Measurements from ENCODE around the gene PLCH2.
"Not testable (repeated sequence)": the region's sequence is repeated elsewhere in the genome, so short reads cannot be mapped to it uniquely, and the experiment has no call there.

PLCH2 gene

DNA sequence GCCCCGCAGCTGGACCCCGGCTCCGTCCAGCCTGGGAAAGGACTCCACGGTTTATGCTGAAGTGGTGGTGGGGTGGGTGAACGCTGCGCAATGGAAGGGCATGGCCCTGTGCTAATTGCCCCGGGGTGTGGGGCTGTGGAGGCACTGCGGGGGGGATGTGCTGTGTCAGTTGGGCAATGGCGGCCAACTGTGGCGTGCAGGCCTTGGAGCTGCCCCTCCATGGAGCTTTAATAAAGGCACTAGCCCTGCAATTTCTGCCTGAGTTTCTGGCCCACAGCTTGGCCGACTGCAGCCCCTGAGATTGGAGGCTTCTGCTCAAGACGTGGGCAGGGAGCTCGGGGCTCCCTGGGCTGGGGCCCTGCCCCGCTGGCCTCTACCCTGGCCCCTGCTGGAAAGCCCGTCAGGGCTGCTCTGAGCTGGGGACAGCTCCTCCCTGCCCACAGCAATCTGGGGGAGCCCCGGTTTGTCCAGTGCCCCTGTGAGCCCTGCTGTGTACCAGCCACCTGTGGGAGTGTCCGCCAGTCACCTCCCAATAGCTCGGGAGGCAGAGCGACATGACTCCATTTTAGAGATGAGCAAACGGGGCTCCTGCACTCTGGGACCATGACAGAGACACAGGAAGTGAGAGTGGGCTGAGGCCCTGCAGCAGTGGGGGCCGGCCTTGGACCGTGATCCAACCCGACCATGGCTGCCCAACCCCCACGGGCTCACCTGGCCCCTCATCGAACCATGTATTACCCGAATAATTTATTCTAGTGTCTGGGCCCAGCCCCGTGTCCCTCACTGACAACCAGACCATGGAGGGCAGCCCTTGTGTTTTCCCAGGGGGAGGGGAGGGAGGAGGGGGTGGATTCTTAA lies 71.3 kb downstream of the PLCH2 start:
- Histone ChIP-seq H2AFZ (ENCODE audit: low read length) (no peak overlapping the region), H3K4me3 (ENCODE audit: low read depth, low read length, poor library complexity, severe bottlenecking) (peak overlapping the region; percentile 67), H3K4me1 (ENCODE audit: insufficient read depth, low read length, severe bottlenecking) (peaks cover 34% of the 10 kb centered on the region), H3K27ac (ENCODE audit: low read depth, low read length, poor library complexity, severe bottlenecking) (peak overlapping the region; percentile 89), H3K4me2 (ENCODE audit: low read length) (peak overlapping the region; percentile 77), H3K9me3 (ENCODE audit: low read length) (no peaks in the 10 kb centered on the region), H3K27me3 (ENCODE audit: insufficient read depth, low read length) (no peaks in the 10 kb centered on the region), H4K20me1 (ENCODE audit: insufficient read depth, low read length) (no peaks in the 10 kb centered on the region), H3K79me2 (ENCODE audit: insufficient read depth, low read length) (no peaks in the 10 kb centered on the region), H3K9ac (ENCODE audit: low read length) (peak overlapping the region; percentile 60), H3K9me2 (ENCODE audit: low read depth, low read length) (no peaks in the 10 kb centered on the region), H3F3A (ENCODE audit: insufficient read depth, low read length) (no peaks in the 10 kb centered on the region), H3K36me3 (ENCODE audit: insufficient read depth, low read length) (no peaks in the 10 kb centered on the region)
- TF ChIP-seq, protein P1, sequence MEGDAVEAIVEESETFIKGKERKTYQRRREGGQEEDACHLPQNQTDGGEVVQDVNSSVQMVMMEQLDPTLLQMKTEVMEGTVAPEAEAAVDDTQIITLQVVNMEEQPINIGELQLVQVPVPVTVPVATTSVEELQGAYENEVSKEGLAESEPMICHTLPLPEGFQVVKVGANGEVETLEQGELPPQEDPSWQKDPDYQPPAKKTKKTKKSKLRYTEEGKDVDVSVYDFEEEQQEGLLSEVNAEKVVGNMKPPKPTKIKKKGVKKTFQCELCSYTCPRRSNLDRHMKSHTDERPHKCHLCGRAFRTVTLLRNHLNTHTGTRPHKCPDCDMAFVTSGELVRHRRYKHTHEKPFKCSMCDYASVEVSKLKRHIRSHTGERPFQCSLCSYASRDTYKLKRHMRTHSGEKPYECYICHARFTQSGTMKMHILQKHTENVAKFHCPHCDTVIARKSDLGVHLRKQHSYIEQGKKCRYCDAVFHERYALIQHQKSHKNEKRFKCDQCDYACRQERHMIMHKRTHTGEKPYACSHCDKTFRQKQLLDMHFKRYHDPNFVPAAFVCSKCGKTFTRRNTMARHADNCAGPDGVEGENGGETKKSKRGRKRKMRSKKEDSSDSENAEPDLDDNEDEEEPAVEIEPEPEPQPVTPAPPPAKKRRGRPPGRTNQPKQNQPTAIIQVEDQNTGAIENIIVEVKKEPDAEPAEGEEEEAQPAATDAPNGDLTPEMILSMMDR (IDR thresholded peaks at IDR 0.05; ENCODE audit: low read length): no peak
- no peak for TF ChIP-seq EZH2 (IDR thresholded peaks at IDR 0.05; ENCODE audit: borderline replicate concordance, low read length)

DNA sequence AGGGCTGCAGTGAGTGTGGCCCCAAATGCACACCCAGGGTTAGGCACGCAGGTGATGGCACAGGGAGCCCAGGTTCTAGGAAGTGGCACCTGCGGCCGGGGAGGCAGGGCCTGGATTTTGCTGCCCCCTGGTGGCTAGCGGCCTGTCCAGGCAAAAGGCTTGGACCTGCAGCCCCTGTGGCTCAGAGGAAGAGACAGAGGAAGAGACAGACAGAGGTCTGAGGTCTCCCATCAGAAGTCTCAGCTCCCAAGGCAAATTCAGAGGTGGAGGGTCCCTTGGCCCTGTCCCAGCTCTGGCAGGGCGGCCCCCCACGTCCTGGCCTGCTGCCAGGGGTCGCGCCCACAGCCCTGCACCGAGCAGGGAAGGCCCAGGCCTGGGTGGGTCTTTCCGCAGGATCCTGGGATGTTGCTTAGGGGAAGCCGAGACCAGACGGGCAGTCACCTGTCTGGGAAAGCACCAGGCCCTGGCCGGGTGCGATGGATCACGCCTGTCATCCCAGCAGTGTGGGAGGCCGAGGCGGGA lies 72.0 kb downstream of the PLCH2 start:
- no peaks in the 10 kb centered on the region for H3K9me2 ChIP-seq (ENCODE audit: low read depth, low read length)
- H4K20me1 ChIP-seq (ENCODE audit: insufficient read depth, low read length): no peaks in the 10 kb centered on the region
- no peak for TF ChIP-seq EZH2 (IDR thresholded peaks at IDR 0.05; ENCODE audit: borderline replicate concordance, low read length)
- TF ChIP-seq, protein P1 (IDR thresholded peaks at IDR 0.05; ENCODE audit: low read length): peak; percentile 90
- no peaks in the 10 kb centered on the region for H3K36me3 ChIP-seq (ENCODE audit: insufficient read depth, low read length)
- H2AFZ ChIP-seq (ENCODE audit: low read length): no peak overlapping the region
- no peaks in the 10 kb centered on the region for H3K9me3 ChIP-seq (ENCODE audit: low read length)
- H3K27me3 ChIP-seq (ENCODE audit: insufficient read depth, low read length): no peaks in the 10 kb centered on the region
- peak overlapping the region; percentile 89 for H3K27ac ChIP-seq (ENCODE audit: low read depth, low read length, poor library complexity, severe bottlenecking)
- H3K4me1 ChIP-seq (ENCODE audit: insufficient read depth, low read length, severe bottlenecking): peaks cover 34% of the 10 kb centered on the region
- peak overlapping the region; percentile 60 for H3K9ac ChIP-seq (ENCODE audit: low read length)
- H3K79me2 ChIP-seq (ENCODE audit: insufficient read depth, low read length): no peaks in the 10 kb centered on the region
- H3F3A ChIP-seq (ENCODE audit: insufficient read depth, low read length): no peaks in the 10 kb centered on the region
- H3K4me2 ChIP-seq (ENCODE audit: low read length): peak overlapping the region; percentile 77
- peak overlapping the region; percentile 67 for H3K4me3 ChIP-seq (ENCODE audit: low read depth, low read length, poor library complexity, severe bottlenecking)

DNA sequence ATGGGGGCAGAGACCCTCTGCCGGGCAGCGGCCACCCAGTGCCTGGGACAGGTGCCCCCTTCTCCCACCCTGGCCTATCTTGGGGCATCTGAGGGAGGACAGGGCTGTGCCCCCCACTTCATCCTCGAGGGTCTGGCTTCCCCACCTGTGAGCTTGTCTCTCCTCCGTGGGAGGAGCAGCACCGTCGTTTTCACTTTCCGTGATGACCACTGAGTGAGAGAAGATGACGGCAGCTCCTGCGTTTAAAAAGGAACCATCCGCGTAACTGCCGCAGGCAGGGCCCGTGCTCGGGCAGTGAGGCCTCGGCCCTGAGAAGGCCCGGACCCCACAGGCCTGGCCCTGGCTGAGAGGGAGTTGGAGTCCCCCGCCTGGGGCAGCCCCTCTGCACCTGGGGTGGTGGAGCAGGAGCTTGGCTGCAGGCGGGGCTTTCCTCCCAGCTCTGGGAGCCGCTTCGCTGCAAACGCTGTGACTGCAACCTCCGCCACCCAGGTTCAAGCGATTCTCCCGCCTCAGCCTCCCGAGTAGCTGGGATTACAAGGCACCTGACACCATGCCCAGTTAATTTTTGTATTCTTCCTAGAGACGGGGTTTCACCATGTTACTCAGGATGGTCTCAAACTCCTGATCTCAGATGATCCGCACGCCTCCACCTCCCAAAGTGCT lies 73.4 kb downstream of the PLCH2 start:
- H3K79me2 ChIP-seq (ENCODE audit: insufficient read depth, low read length); H3F3A ChIP-seq (ENCODE audit: insufficient read depth, low read length); H3K9me2 ChIP-seq (ENCODE audit: low read depth, low read length); H4K20me1 ChIP-seq (ENCODE audit: insufficient read depth, low read length); H3K36me3 ChIP-seq (ENCODE audit: insufficient read depth, low read length); H3K27me3 ChIP-seq (ENCODE audit: insufficient read depth, low read length); H3K9me3 ChIP-seq (ENCODE audit: low read length); H2AFZ ChIP-seq (ENCODE audit: low read length): not testable (repeated sequence)
- Histone ChIP-seq H3K9ac (ENCODE audit: low read length) (peak overlapping the region; percentile 60; the same call in 1 of the 2 replicates), H3K4me2 (ENCODE audit: low read length) (peak overlapping the region; percentile 77; the same call in 1 of the 2 replicates), H3K4me3 (ENCODE audit: low read depth, low read length, poor library complexity, severe bottlenecking) (peak overlapping the region; percentile 67), H3K27ac (ENCODE audit: low read depth, low read length, poor library complexity, severe bottlenecking) (peak overlapping the region; percentile 89), H3K4me1 (ENCODE audit: insufficient read depth, low read length, severe bottlenecking) (peaks cover 34% of the 10 kb centered on the region)

DNA sequence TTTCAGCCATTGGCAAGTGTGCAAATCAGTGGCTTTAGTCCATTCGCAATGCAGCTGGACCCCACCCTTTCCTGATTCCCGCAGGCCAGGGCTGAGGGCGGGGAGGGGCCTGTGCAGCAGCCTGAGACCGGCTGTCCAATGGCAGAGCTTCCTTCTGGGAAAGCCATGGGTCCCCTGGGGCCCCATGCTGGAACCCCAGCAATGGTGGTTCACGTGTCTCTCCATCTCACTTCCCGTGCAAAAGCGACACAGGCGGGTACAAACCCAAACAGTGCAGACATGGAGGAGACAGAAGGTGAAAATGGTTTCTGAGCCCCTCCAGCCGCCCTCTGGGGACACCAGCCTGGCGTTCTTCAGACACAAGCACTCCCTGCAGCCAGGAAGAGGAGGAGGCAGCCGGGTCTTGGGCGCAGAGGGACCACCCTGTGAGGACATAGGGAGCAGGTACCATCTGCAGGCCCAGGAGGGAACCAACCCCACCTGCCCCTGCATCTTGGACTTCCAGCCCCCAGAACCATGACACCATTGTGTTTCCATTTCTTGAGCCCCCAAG lies 74.3 kb downstream of the PLCH2 start:
- not testable (repeated sequence) for H3K27ac ChIP-seq (ENCODE audit: low read depth, low read length, poor library complexity, severe bottlenecking); H3K79me2 ChIP-seq (ENCODE audit: insufficient read depth, low read length); H3K27me3 ChIP-seq (ENCODE audit: insufficient read depth, low read length); H4K20me1 ChIP-seq (ENCODE audit: insufficient read depth, low read length); H2AFZ ChIP-seq (ENCODE audit: low read length); H3K36me3 ChIP-seq (ENCODE audit: insufficient read depth, low read length); H3K4me3 ChIP-seq (ENCODE audit: low read depth, low read length, poor library complexity, severe bottlenecking); H3K9ac ChIP-seq (ENCODE audit: low read length); H3K9me2 ChIP-seq (ENCODE audit: low read depth, low read length); H3K4me2 ChIP-seq (ENCODE audit: low read length); H3F3A ChIP-seq (ENCODE audit: insufficient read depth, low read length); H3K9me3 ChIP-seq (ENCODE audit: low read length)
- peaks cover 34% of the 10 kb centered on the region for H3K4me1 ChIP-seq (ENCODE audit: insufficient read depth, low read length, severe bottlenecking)

GRCh38 chr1:2551544-2551943 lies 75.5 kb downstream of the PLCH2 start:
- H3K36me3 ChIP-seq (ENCODE audit: insufficient read depth, low read length); H3K4me3 ChIP-seq (ENCODE audit: low read depth, low read length, poor library complexity, severe bottlenecking); H3K79me2 ChIP-seq (ENCODE audit: insufficient read depth, low read length); H3K4me2 ChIP-seq (ENCODE audit: low read length); H3K27me3 ChIP-seq (ENCODE audit: insufficient read depth, low read length); H3F3A ChIP-seq (ENCODE audit: insufficient read depth, low read length); H4K20me1 ChIP-seq (ENCODE audit: insufficient read depth, low read length); H2AFZ ChIP-seq (ENCODE audit: low read length); H3K9ac ChIP-seq (ENCODE audit: low read length); H3K9me2 ChIP-seq (ENCODE audit: low read depth, low read length); H3K27ac ChIP-seq (ENCODE audit: low read depth, low read length, poor library complexity, severe bottlenecking); H3K9me3 ChIP-seq (ENCODE audit: low read length): not testable (repeated sequence)
- peaks cover 43% of the 10 kb centered on the region for H3K4me1 ChIP-seq (ENCODE audit: insufficient read depth, low read length, severe bottlenecking)
